HG03025 (cell line): ENCODE measurements around the gene SPACA7.

Experiments used
- ATAC-seq: cut with Tn5 transposase; IDR thresholded peaks from one replicate; pipeline ENCODE4 v1.9.1; 2021; ENCODE audit warnings: mild to moderate bottlenecking, moderate library complexity; ENCODE audit not compliant: unreplicated experiment, low FRiP score

Gene SPACA7

GRCh38 chr13:112446347-112446861, 70.2 kb downstream of the SPACA7 start:
- no peak for ATAC-seq

- ATAC-seq: no peak
Observed at GRCh38 chr13:112446867-112447266, 70.7 kb downstream of the SPACA7 start.

- no peak for ATAC-seq
Observed at GRCh38 chr13:112447306-112447705, 71.2 kb downstream of the SPACA7 start.

- no peak for ATAC-seq
Observed at GRCh38 chr13:112447761-112448603, 71.8 kb downstream of the SPACA7 start.

- no peak for ATAC-seq
Observed at GRCh38 chr13:112448621-112449544, 72.7 kb downstream of the SPACA7 start.

GRCh38 chr13:112449545-112449930, 73.4 kb downstream of the SPACA7 start:
- no peak for ATAC-seq

- ATAC-seq: no peak
Observed at GRCh38 chr13:112450118-112450903, 74.2 kb downstream of the SPACA7 start.

- ATAC-seq: no peak
Observed at GRCh38 chr13:112450904-112451240, 74.7 kb downstream of the SPACA7 start.

- ATAC-seq: no peak
Observed at GRCh38 chr13:112451512-112452379, 75.6 kb downstream of the SPACA7 start.

- no peak for ATAC-seq
Observed at GRCh38 chr13:112452380-112453206, 76.4 kb downstream of the SPACA7 start.

GRCh38 chr13:112453207-112453829, 77.2 kb downstream of the SPACA7 start:
- no peak for ATAC-seq

GRCh38 chr13:112453874-112454647, 77.9 kb downstream of the SPACA7 start:
- no peak for ATAC-seq

- ATAC-seq: no peak
Observed at GRCh38 chr13:112454648-112455334, 78.6 kb downstream of the SPACA7 start.

GRCh38 chr13:112455476-112456059, 79.4 kb downstream of the SPACA7 start:
- ATAC-seq: no peak

- no peak for ATAC-seq
Observed at GRCh38 chr13:112456138-112457056, 80.2 kb downstream of the SPACA7 start.

- no peak for ATAC-seq
Observed at GRCh38 chr13:112457081-112457480, 80.9 kb downstream of the SPACA7 start.
